ENCODE results near the gene SLC9A9. TPM values are rescaled to one million over a fixed set of nuclear protein-coding genes. Genes with fewer than 3 reads are reported as not detected.

The SLC9A9 gene
- total and polyA plus RNA-seq, 4 donors: 3.3 to 15.0 (median 6.1) TPM

DNA sequence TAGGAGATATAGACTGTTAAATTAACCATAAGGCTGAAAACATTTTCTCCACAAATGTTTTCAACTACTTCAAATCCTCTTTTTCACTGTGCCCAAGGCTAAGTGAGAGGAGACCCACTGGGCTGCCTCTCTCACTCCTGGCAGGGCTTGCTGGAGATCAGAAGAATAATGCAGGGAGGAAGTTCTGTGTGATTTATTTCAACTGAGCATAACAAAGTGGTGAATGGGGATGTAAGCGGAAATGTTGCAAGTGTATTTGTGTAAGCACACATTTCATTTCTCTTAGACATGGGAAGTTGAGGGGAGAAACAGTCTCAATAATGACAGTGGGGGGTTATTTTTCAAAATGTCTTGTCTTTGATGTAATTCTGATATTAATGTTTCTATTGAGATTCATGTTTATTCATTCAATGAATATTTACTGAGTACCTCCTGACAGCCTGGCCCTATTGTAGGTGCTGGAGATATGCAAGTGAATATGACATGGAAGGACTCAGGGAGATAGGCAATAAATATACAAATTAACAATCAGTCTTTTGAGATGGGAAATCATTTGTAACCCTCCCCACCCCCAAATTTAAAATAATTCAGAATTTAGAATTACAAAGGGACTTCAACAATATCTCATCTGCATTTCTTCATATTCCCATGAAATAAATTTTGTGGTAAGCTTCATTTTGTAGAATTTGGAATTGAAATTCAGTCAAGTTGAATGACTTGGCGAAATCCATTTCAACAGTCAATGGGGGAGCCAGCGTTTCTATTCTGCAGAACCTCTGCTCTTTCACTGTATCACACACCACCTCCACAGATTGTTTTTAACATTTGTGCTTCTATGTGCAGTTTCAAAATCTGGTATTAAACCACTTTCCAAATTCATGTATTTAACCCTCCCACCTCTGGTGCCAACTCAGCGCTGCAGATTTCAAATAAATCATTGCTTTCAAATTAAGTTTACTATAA, 247.2 kb downstream of the SLC9A9 start:
- no peak overlapping the region for H3K27ac ChIP-seq (ENCODE audit: low read depth in 1 of 2, low read length in 2 of 2)
- 79% methylated on average over 4 of the region's 4 CpGs for WGBS
- no peaks in the 10 kb centered on the region for H3K27me3 ChIP-seq (ENCODE audit: control insufficient read depth in 4 of 4, insufficient read depth in 4 of 4, low read length in 3 of 4)
- no peak overlapping the region for H3K9ac ChIP-seq (ENCODE audit: low read depth in 1 of 2, low read length in 2 of 2)
- no peak for DNase-seq (ENCODE audit: low spot score)
- no peaks in the 10 kb centered on the region for H3K36me3 ChIP-seq (ENCODE audit: control insufficient read depth in 4 of 4, insufficient read depth in 3 of 4, low read depth in 1 of 4, low read length in 3 of 4)
- H3K4me1 ChIP-seq (ENCODE audit: control insufficient read depth in 4 of 4, insufficient read depth in 4 of 4, low read length in 3 of 4): no peaks in the 10 kb centered on the region
- H3K9me3 ChIP-seq (ENCODE audit: control insufficient read depth in 4 of 4, low read length in 3 of 4): no peaks in the 10 kb centered on the region
- H3K4me3 ChIP-seq (ENCODE audit: low read depth in 1 of 3, low read length in 3 of 3): no peak overlapping the region
- TF ChIP-seq TAF1 (conservative IDR thresholded peaks at IDR 0.05) (no peak), FOXA2 (IDR thresholded peaks at IDR 0.05) (no peak), MAX (IDR thresholded peaks at IDR 0.05) (no peak)

DNA sequence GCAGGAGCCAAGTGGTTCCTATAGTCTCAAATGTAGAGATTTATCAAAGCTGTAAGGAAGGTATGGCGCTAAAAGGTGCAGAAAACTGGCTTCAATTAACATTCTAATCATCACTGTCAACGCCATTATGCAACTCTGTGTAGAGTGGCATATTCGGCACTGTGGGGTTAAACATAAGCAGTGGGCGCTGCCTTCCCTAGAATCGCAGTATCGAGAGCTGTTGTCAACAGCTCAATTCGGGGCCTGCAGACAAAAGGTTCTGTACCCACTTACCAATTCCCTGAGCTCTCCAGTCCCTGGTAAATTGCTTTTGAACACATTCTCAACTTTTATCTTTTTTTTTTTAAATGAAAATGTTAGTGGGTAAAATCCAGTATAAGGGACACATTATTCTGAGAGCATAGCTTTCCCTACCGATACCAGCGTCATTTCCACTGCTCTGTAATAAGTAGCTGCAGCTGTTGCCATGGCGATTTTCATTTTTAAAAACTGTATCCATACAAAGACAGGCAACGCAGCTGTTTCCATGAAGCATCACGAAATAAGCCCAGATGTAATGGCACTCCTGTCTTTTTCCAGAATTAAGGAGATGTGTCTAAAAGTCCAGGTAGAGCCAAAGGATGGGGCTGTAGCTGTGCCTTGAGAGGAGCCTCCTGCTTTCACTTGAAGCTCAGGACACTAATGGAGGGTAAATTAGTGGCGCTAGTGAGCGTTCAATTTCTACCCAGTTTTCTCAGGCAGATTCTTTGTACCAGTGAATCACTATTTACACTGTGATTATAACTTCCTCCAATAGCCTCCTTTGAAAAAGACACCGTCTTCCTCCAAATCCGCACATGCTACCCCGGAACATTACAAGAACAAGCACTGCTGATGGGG, 250.3 kb downstream of the SLC9A9 start:
- 89% methylated on average over 17 of the region's 17 CpGs for WGBS

More for the DNA sequence above, 250.3 kb downstream of the SLC9A9 start:
- DNase-seq (ENCODE audit: low spot score): no peak
- Histone ChIP-seq H3K9me3 (ENCODE audit: control insufficient read depth in 4 of 4, low read length in 3 of 4) (no peaks in the 10 kb centered on the region), H3K36me3 (ENCODE audit: control insufficient read depth in 4 of 4, insufficient read depth in 3 of 4, low read depth in 1 of 4, low read length in 3 of 4) (no peaks in the 10 kb centered on the region), H3K27me3 (ENCODE audit: control insufficient read depth in 4 of 4, insufficient read depth in 4 of 4, low read length in 3 of 4) (no peaks in the 10 kb centered on the region), H3K4me3 (ENCODE audit: low read depth in 1 of 3, low read length in 3 of 3) (no peak overlapping the region), H3K9ac (ENCODE audit: low read depth in 1 of 2, low read length in 2 of 2) (no peak overlapping the region), H3K4me1 (ENCODE audit: control insufficient read depth in 4 of 4, insufficient read depth in 4 of 4, low read length in 3 of 4) (no peaks in the 10 kb centered on the region), H3K27ac (ENCODE audit: low read depth in 1 of 2, low read length in 2 of 2) (no peak overlapping the region)
- no peak for TF ChIP-seq FOXA2 (IDR thresholded peaks at IDR 0.05)
- no peak for TF ChIP-seq RAD21 (IDR thresholded peaks at IDR 0.05)
- TF ChIP-seq FOXA1 (IDR thresholded peaks at IDR 0.05): no peak
- no peak for TF ChIP-seq NR2F2 (IDR thresholded peaks at IDR 0.05)
- no peak for TF ChIP-seq JUND (IDR thresholded peaks at IDR 0.05)
- no peak for TF ChIP-seq TAF1 (conservative IDR thresholded peaks at IDR 0.05)
- TF ChIP-seq HNF4G (IDR thresholded peaks at IDR 0.05): no peak
- TF ChIP-seq, protein P1, sequence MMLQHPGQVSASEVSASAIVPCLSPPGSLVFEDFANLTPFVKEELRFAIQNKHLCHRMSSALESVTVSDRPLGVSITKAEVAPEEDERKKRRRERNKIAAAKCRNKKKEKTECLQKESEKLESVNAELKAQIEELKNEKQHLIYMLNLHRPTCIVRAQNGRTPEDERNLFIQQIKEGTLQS (IDR thresholded peaks at IDR 0.05): no peak
- TF ChIP-seq, protein P2, sequence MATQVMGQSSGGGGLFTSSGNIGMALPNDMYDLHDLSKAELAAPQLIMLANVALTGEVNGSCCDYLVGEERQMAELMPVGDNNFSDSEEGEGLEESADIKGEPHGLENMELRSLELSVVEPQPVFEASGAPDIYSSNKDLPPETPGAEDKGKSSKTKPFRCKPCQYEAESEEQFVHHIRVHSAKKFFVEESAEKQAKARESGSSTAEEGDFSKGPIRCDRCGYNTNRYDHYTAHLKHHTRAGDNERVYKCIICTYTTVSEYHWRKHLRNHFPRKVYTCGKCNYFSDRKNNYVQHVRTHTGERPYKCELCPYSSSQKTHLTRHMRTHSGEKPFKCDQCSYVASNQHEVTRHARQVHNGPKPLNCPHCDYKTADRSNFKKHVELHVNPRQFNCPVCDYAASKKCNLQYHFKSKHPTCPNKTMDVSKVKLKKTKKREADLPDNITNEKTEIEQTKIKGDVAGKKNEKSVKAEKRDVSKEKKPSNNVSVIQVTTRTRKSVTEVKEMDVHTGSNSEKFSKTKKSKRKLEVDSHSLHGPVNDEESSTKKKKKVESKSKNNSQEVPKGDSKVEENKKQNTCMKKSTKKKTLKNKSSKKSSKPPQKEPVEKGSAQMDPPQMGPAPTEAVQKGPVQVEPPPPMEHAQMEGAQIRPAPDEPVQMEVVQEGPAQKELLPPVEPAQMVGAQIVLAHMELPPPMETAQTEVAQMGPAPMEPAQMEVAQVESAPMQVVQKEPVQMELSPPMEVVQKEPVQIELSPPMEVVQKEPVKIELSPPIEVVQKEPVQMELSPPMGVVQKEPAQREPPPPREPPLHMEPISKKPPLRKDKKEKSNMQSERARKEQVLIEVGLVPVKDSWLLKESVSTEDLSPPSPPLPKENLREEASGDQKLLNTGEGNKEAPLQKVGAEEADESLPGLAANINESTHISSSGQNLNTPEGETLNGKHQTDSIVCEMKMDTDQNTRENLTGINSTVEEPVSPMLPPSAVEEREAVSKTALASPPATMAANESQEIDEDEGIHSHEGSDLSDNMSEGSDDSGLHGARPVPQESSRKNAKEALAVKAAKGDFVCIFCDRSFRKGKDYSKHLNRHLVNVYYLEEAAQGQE (IDR thresholded peaks at IDR 0.05): no peak
- TF ChIP-seq HNF4A (conservative IDR thresholded peaks at IDR 0.05): no peak
- no peak for TF ChIP-seq RXRA (IDR thresholded peaks at IDR 0.05)
- TF ChIP-seq GABPA (IDR thresholded peaks at IDR 0.05 in 1 of 2, conservative IDR thresholded peaks at IDR 0.05 in 1 of 2): no peak
